ENCODE measurements around the gene ZNF683.
A peak's percentile ranks its signal among the peaks of the same experiment; 100 is the strongest.

The ZNF683 gene

DNA sequence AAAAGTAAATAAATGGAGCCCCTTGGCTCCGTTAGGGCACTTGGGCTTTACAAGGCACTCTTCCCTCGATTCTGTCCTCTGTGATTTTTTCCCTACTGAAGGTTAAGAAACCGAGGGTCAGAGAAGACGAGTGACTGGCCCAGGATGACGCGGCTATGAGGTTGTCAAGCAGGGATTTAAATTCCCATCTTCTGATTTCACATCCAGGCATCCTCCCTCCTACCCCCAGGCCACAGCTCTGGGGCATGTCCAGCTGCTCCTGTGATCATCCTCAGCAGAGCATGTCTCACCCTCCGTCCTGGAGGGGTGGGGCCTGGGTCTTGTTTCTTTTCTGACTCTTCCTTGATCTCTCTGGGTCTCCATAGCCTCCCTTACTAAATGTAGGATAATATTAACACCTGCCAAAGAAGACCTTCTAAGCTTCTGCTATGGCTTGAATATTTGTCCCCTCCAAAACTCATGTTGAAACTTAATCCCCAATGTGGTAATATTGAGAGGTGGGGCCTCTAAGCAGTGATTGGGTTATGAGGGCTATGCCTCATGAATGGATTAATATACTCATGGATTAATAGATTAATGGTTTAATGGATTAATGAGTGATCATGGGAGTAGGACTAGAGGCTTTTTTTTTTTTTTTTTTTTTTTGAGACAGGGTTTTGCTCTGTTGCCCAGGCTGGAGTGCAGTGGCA lies 23.2 kb downstream of the ZNF683 start:
- no peak overlapping the region for H3K4me3 ChIP-seq (replicated peaks; ENCODE audit: insufficient read depth, low read length)
- no peak overlapping the region for H3K27ac ChIP-seq (replicated peaks)
- H3K27me3 ChIP-seq (ENCODE audit: insufficient read depth, poor library complexity, severe bottlenecking), result no peaks in the 10 kb centered on the region
- no peak for DNase-seq (ENCODE audit: low read depth in 1 of 2, low spot score in 1 of 2)
- TF ChIP-seq POLR2AphosphoS5 (IDR thresholded peaks at IDR 0.05; ENCODE audit: low read depth) (no peak), GABPA (IDR thresholded peaks at IDR 0.05; ENCODE audit: low read depth) (no peak), CTCF (IDR thresholded peaks at IDR 0.05; ENCODE audit: insufficient read depth, low read length) (no peak), SPI1 (IDR thresholded peaks at IDR 0.05; ENCODE audit: borderline replicate concordance, low read depth) (no peak)
- TF ChIP-seq, protein P1, sequence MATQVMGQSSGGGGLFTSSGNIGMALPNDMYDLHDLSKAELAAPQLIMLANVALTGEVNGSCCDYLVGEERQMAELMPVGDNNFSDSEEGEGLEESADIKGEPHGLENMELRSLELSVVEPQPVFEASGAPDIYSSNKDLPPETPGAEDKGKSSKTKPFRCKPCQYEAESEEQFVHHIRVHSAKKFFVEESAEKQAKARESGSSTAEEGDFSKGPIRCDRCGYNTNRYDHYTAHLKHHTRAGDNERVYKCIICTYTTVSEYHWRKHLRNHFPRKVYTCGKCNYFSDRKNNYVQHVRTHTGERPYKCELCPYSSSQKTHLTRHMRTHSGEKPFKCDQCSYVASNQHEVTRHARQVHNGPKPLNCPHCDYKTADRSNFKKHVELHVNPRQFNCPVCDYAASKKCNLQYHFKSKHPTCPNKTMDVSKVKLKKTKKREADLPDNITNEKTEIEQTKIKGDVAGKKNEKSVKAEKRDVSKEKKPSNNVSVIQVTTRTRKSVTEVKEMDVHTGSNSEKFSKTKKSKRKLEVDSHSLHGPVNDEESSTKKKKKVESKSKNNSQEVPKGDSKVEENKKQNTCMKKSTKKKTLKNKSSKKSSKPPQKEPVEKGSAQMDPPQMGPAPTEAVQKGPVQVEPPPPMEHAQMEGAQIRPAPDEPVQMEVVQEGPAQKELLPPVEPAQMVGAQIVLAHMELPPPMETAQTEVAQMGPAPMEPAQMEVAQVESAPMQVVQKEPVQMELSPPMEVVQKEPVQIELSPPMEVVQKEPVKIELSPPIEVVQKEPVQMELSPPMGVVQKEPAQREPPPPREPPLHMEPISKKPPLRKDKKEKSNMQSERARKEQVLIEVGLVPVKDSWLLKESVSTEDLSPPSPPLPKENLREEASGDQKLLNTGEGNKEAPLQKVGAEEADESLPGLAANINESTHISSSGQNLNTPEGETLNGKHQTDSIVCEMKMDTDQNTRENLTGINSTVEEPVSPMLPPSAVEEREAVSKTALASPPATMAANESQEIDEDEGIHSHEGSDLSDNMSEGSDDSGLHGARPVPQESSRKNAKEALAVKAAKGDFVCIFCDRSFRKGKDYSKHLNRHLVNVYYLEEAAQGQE (IDR thresholded peaks at IDR 0.05; ENCODE audit: insufficient replicate concordance, low read depth), result no peak

DNA sequence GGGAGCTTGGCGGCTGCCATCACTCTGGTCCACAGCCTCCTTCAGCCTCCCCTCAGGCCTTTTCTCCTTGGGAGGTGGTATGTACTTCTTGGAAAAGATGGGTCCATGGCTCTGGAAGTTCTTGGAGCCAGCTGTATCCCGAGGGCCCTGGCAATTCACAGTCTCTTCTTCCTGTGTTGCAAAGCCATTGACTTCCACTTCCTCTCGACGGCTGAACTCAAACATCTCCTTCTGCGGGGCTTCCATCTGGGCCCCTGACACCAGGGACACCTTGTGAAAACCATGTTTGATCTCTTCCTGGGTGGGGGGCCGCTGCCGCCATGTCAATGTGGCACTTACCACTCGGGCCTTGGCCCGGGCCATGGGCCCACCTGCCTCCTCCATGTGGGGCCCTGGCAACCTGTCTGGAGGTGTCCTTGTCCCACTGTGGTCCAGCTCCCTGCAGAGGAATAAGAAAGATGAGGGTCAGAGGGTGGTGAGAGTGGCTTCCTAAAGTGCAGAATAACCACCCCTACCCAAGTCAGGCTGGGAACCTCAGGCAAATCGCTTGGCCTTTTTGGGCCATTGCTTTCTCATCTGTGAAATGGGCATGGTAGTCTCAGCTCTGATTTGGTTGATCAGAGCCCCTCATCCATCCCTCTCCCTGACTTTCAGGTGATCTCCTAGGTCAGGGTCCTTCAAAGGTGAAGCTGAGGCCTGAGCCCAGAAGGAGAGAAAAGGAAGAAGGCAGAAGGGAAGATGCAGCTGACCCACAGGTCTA lies 26.1 kb downstream of the ZNF683 start:
- Histone ChIP-seq H3K27me3 (ENCODE audit: insufficient read depth, poor library complexity, severe bottlenecking) (no peaks in the 10 kb centered on the region), H3K27ac (replicated peaks) (no peak overlapping the region), H3K4me3 (replicated peaks; ENCODE audit: insufficient read depth, low read length) (no peak overlapping the region)
- DNase-seq (ENCODE audit: low read depth in 1 of 2, low spot score in 1 of 2), result no peak
- TF ChIP-seq GABPA (IDR thresholded peaks at IDR 0.05; ENCODE audit: low read depth), result no peak
- TF ChIP-seq SPI1 (IDR thresholded peaks at IDR 0.05; ENCODE audit: borderline replicate concordance, low read depth), result peak; percentile 54; the same call in 1 of the 2 replicates

GRCh38 chr1:26345718-26346117 lies 26.8 kb downstream of the ZNF683 start:
- Histone ChIP-seq H3K27me3 (ENCODE audit: insufficient read depth, poor library complexity, severe bottlenecking) (no peaks in the 10 kb centered on the region), H3K4me3 (replicated peaks; ENCODE audit: insufficient read depth, low read length) (no peak overlapping the region), H3K27ac (replicated peaks) (no peak overlapping the region)
- no peak for DNase-seq (ENCODE audit: low read depth in 1 of 2, low spot score in 1 of 2)
- TF ChIP-seq SPI1 (IDR thresholded peaks at IDR 0.05; ENCODE audit: borderline replicate concordance, low read depth), result no peak

DNA sequence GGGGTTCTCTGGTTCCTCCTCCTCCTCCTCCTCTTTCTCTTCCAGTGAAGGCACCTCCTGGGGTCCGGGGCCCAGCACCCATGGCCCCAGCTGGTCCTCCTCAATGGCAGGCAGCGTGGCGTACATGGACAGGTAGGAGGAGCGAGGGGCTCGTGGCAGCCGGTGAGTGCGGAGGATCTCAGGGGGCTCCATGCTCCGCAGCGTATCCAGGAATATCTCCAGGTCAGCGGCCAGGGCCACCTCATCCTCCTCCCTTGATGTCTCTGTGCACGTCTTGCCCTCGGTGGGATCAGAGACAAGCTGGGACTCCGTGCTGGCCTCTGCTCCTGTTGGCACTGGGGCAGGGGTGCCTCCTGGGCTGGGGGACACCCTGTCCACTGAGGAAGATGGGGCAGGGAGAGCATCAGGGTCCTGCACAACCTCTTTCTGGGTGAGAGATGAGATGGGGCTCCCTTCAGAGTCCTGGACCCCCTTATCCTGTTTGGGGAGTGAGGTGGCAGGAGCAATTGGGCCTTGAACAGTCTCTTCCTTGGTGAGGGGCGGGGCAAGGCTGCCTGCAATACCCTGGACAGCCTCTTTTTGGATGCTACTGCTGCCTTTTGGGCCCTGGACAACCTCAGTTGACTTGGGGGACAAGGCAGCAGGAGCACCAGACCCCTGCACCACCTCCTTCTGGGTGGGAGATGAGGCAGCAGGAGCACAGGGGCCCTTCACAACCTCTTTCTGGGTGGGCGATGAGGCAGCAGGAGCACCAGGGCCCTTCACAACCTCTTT lies 28.2 kb downstream of the ZNF683 start:
- Histone ChIP-seq H3K27me3 (ENCODE audit: insufficient read depth, poor library complexity, severe bottlenecking) (no peaks in the 10 kb centered on the region), H3K27ac (replicated peaks) (no peak overlapping the region), H3K4me3 (replicated peaks; ENCODE audit: insufficient read depth, low read length) (no peak overlapping the region)
- TF ChIP-seq GABPA (IDR thresholded peaks at IDR 0.05; ENCODE audit: low read depth), result no peak
- TF ChIP-seq SPI1 (IDR thresholded peaks at IDR 0.05; ENCODE audit: borderline replicate concordance, low read depth), result no peak
- no peak for TF ChIP-seq POLR2AphosphoS5 (IDR thresholded peaks at IDR 0.05; ENCODE audit: low read depth)
- TF ChIP-seq, protein P1 (IDR thresholded peaks at IDR 0.05; ENCODE audit: insufficient replicate concordance, low read depth), result no peak
- no peak for TF ChIP-seq CTCF (IDR thresholded peaks at IDR 0.05; ENCODE audit: insufficient read depth, low read length)
- no peak for DNase-seq (ENCODE audit: low read depth in 1 of 2, low spot score in 1 of 2)
